Aorta (tissue), 5 donors: ENCODE measurements around the gene NASP. TPM values are rescaled to one million over a fixed set of nuclear protein-coding genes. Genes with fewer than 3 reads are reported as not detected.

Experiments
- ATAC-seq: fragments of 200-7000 bp; cut with Tn5 transposase; one replicate; pipeline ENCODE4 v1.9.1; 2022; ENCODE audit warnings: moderate library complexity; ENCODE audit not compliant: low FRiP score
- DNase-seq, 2 donors: peaks; one replicate each; pipeline ENCODE4 v3.0.0-alpha.2; 2020
- H3K27ac ChIP-seq, 2 donors: one replicate each; pipeline ENCODE4 v1.5.1; 2013; ENCODE audit warnings: low read length in 2 of 2, mild to moderate bottlenecking in 2 of 2, moderate library complexity in 2 of 2, control low read depth in 1 of 2, inconsistent platforms in 1 of 2, low read depth in 1 of 2
- H3K27me3 ChIP-seq, 2 donors: one replicate each; pipeline ENCODE4 v1.6.1; 2013; ENCODE audit warnings: control low read depth in 1 of 2, low read length in 1 of 2, mild to moderate bottlenecking in 1 of 2, moderate library complexity in 1 of 2; ENCODE audit not compliant: insufficient read depth in 2 of 2, control insufficient read depth in 1 of 2
- H3K36me3 ChIP-seq, 2 donors: one replicate each; pipeline ENCODE4 v1.6.1; 2013; ENCODE audit warnings: control low read depth in 1 of 2, low read length in 1 of 2, mild to moderate bottlenecking in 1 of 2; ENCODE audit not compliant: insufficient read depth in 2 of 2, control insufficient read depth in 1 of 2
- H3K4me1 ChIP-seq, 2 donors: one replicate each; pipeline ENCODE4 v1.6.1; 2013; ENCODE audit warnings: low read length in 2 of 2, control low read depth in 1 of 2, mild to moderate bottlenecking in 1 of 2, moderate library complexity in 1 of 2; ENCODE audit not compliant: insufficient read depth in 2 of 2, control insufficient read depth in 1 of 2
- H3K4me3 ChIP-seq, 2 donors: one replicate each; pipeline ENCODE4 v1.5.1; 2013; ENCODE audit warnings: low read length in 2 of 2, control low read depth in 1 of 2, mild to moderate bottlenecking in 1 of 2
- H3K9me3 ChIP-seq: one replicate; pipeline ENCODE4 v1.6.1; 2013; ENCODE audit warnings: mild to moderate bottlenecking, low read length; ENCODE audit not compliant: control insufficient read depth
- WGBS, 2 donors: extraction: QIAGEN DNeasy Blood & Tissue Kit; methylation state at CpG; one replicate each; pipeline ENCODE4 v1.1.7; 2013; 5-methylcytosine and 5-hydroxymethylcytosine counted together
- intact Hi-C, 2 donors: fragments of 100-400 bp; cut with DNase I; formaldehyde crosslinking; loops; one replicate each; pipeline versions ENCODE4 v1.14.2 to v1.15.0; 2022
- polyA plus RNA-seq, 2 donors: library from polyadenylated mRNA; stranded (reverse); fragments of 200-250 nt; gene quantifications; one replicate each; pipeline ENCODE4 v1.2.3, GENCODE V29; 2013
- total RNA-seq, 2 donors: library from RNA; stranded (reverse); fragmentation: NEBNext Ultra II Directional; extraction: Animal tissue kit (Norgen Biotek cat#: 25700); gene quantifications; one replicate each; pipeline ENCODE4 v1.2.1, GENCODE V29; 2021
- donor health status: healthy with polysubstance abuse.
- donor health status: Bipolar disorder and iron deficiency.
- donor health status: DM: no; HTN: no; CAD: no.
- donor health status: DM: no; HTN: no; CAD: no.
- donor health status: DM: yes; HTN: yes; CAD: no.

Gene NASP
- total and polyA plus RNA-seq, 4 donors: 44.8 to 123 (median 61.2) TPM

- Histone ChIP-seq H3K4me3 (no peak overlapping the region), H3K27ac (no peak overlapping the region), H3K27me3 (no peaks in the 10 kb centered on the region), H3K9me3 (no peaks in the 10 kb centered on the region), H3K4me1 (no peaks in the 10 kb centered on the region), H3K36me3 (peaks cover 3 to 10% of the 10 kb centered on the region in 2 donors)
- DNase-seq: no peak
- intact Hi-C loops: no loop called here
- WGBS, 2 donors: 95 to 98% methylated on average over 2 of the region's 2 CpGs
- no peak for ATAC-seq
These were observed 75.4 kb downstream of the NASP start for GRCh38 chr1:45659222-45659621.

- no peaks in the 10 kb centered on the region for H3K27me3 ChIP-seq
- no peaks in the 10 kb centered on the region for H3K4me1 ChIP-seq
- no peak overlapping the region for H3K4me3 ChIP-seq
- DNase-seq (no peak), ATAC-seq (no peak)
- peaks cover 0 to 5% of the 10 kb centered on the region in 2 donors for H3K36me3 ChIP-seq
- 22 to 43% methylated on average over 2 of the region's 2 CpGs for WGBS, 2 donors
- intact Hi-C loops: no loop called here
- no peak overlapping the region for H3K27ac ChIP-seq
- no peaks in the 10 kb centered on the region for H3K9me3 ChIP-seq
These were observed 76.5 kb downstream of the NASP start for GRCh38 chr1:45660336-45660735.

- Histone ChIP-seq H3K4me1 (peaks cover 0 to 8% of the 10 kb centered on the region in 2 donors), H3K9me3 (no peaks in the 10 kb centered on the region), H3K36me3 (no peaks in the 10 kb centered on the region), H3K4me3 (no peak overlapping the region), H3K27ac (no peak overlapping the region), H3K27me3 (no peaks in the 10 kb centered on the region)
- no peak for ATAC-seq
- 63 to 72% methylated on average over 2 of the region's 2 CpGs for WGBS, 2 donors
- no peak for DNase-seq
- intact Hi-C loops: no loop called here
These were observed 83.0 kb downstream of the NASP start for GRCh38 chr1:45666836-45667235.

GRCh38 chr1:45667321-45668111, 83.7 kb downstream of the NASP start:
- Histone ChIP-seq H3K4me1 (peaks cover 0 to 8% of the 10 kb centered on the region in 2 donors), H3K9me3 (no peaks in the 10 kb centered on the region), H3K27ac (no peak overlapping the region), H3K36me3 (no peaks in the 10 kb centered on the region), H3K4me3 (no peak overlapping the region), H3K27me3 (no peaks in the 10 kb centered on the region)
- no peak for DNase-seq
- intact Hi-C loops: no loop called here
- no peak for ATAC-seq
- WGBS, 2 donors: 83 to 84% methylated on average over 8 of the region's 8 CpGs

Other genes with a start within 250 kb of the NASP start
- gene TOE1, start 243.9 kb upstream of the NASP start, total RNA-seq: 10 to 100 TPM in 1 of 2 donors, 1 to 10 TPM in 1; 6.9 to 10.6 TPM
- 1 to 10 TPM; 8.1 to 8.5 TPM for gene TOE1, start 243.9 kb upstream of the NASP start, polyA plus RNA-seq
- 10 to 100 TPM; 19.8 to 28.8 TPM for gene MUTYH, start 243.6 kb upstream of the NASP start, total RNA-seq
- 10 to 100 TPM in 1 of 2 donors, 1 to 10 TPM in 1; 4.9 to 49.8 TPM for gene MUTYH, start 243.6 kb upstream of the NASP start, polyA plus RNA-seq
- gene TESK2, start 92.9 kb upstream of the NASP start, total RNA-seq: 1 to 10 TPM; 5.2 to 8.1 TPM
- gene TESK2, start 92.9 kb upstream of the NASP start, polyA plus RNA-seq: 1 to 10 TPM; 3.8 to 4.9 TPM
- gene CCDC163, start 84.0 kb upstream of the NASP start, total RNA-seq: 1 to 10 TPM; 1.6 to 2.1 TPM
- 1 to 10 TPM; 2.9 to 3.0 TPM for gene CCDC163, start 84.0 kb upstream of the NASP start, polyA plus RNA-seq
- gene MMACHC, start 83.7 kb upstream of the NASP start, total RNA-seq: 1 to 10 TPM; 2.1 to 2.9 TPM
- gene MMACHC, start 83.7 kb upstream of the NASP start, polyA plus RNA-seq: 1 to 10 TPM in 1 of 2 donors, under 1 TPM in 1; 0.63 to 1.0 TPM
- gene PRDX1, start 62.2 kb upstream of the NASP start, total RNA-seq: 100 to 1,000 TPM; 279 to 286 TPM
- gene PRDX1, start 62.2 kb upstream of the NASP start, polyA plus RNA-seq: 100 to 1,000 TPM; 429 to 441 TPM
- 100 to 1,000 TPM; 102 to 116 TPM for gene AKR1A1, start 33.2 kb upstream of the NASP start, total RNA-seq
- 100 to 1,000 TPM; 140 TPM for gene AKR1A1, start 33.2 kb upstream of the NASP start, polyA plus RNA-seq
- 1 to 10 TPM; 1.8 to 3.3 TPM for gene CCDC17, start 40.0 kb downstream of the NASP start, total RNA-seq
- gene CCDC17, start 40.0 kb downstream of the NASP start, polyA plus RNA-seq: under 1 TPM in 1 of 2 donors, not detected in 1; 0.69 TPM
- gene GPBP1L1, start 102.5 kb downstream of the NASP start, total RNA-seq: 100 to 1,000 TPM; 104 to 113 TPM
- 10 to 100 TPM; 39.2 to 45.2 TPM for gene GPBP1L1, start 102.5 kb downstream of the NASP start, polyA plus RNA-seq
- 10 to 100 TPM; 10.4 to 15.0 TPM for gene TMEM69, start 104.1 kb downstream of the NASP start, total RNA-seq
- gene TMEM69, start 104.1 kb downstream of the NASP start, polyA plus RNA-seq: 10 to 100 TPM; 16.3 to 18.9 TPM
- 10 to 100 TPM in 1 of 2 donors, 1 to 10 TPM in 1; 8.4 to 14.2 TPM for gene IPP, start 166.6 kb downstream of the NASP start, total RNA-seq
- gene IPP, start 166.6 kb downstream of the NASP start, polyA plus RNA-seq: 1 to 10 TPM; 3.9 to 5.5 TPM
- gene MAST2, start 219.6 kb downstream of the NASP start, total RNA-seq: 10 to 100 TPM; 45.6 to 53.9 TPM
- 10 to 100 TPM; 12.4 to 68.5 TPM for gene MAST2, start 219.6 kb downstream of the NASP start, polyA plus RNA-seq